HEK293 (cell line): Measurements from ENCODE around the gene TET1.

Source experiments
- AEBP2 ChIP-seq: fragments of 450-650 bp; formaldehyde crosslinking; IDR thresholded peaks from 2 replicates; pipeline ENCODE4 v1.5.1; 2016; ENCODE audit warnings: missing biosample characterization, missing genetic modification characterization, borderline replicate concordance
- BCL6B ChIP-seq: fragments of 450-650 bp; formaldehyde crosslinking; IDR thresholded peaks from 2 replicates; pipeline ENCODE4 v1.5.1; 2017; ENCODE audit warnings: missing biosample characterization, missing genetic modification characterization
- FEZF1 ChIP-seq: fragments of 450-650 bp; formaldehyde crosslinking; IDR thresholded peaks from 2 replicates; pipeline ENCODE4 v1.5.1; 2016; ENCODE audit warnings: missing biosample characterization, missing genetic modification characterization
- GLI2 ChIP-seq: fragments of 450-650 bp; formaldehyde crosslinking; IDR thresholded peaks from 2 replicates; pipeline ENCODE4; 2017; ENCODE audit warnings: missing biosample characterization, missing genetic modification characterization, low read depth, borderline replicate concordance
- HOXC10 ChIP-seq: sonication (generic); formaldehyde crosslinking; IDR thresholded peaks from 2 replicates; pipeline ENCODE4 v1.8.1; 2023; ENCODE audit warnings: mild to moderate bottlenecking, missing genetic modification reagents
- KLF9 ChIP-seq: fragments of 450-650 bp; formaldehyde crosslinking; IDR thresholded peaks from 2 replicates; pipeline ENCODE4 v1.5.1; 2016; ENCODE audit warnings: missing biosample characterization, missing genetic modification characterization, low read depth
- MZF1 ChIP-seq: fragments of 450-650 bp; formaldehyde crosslinking; IDR thresholded peaks from 2 replicates; pipeline ENCODE4 v1.5.1; 2017; ENCODE audit warnings: missing biosample characterization, missing genetic modification characterization, borderline replicate concordance
- PRDM1 ChIP-seq: fragments of 450-650 bp; formaldehyde crosslinking; IDR thresholded peaks from 2 replicates; pipeline ENCODE4; 2016; ENCODE audit warnings: missing biosample characterization, missing genetic modification characterization
- PRDM4 ChIP-seq: fragments of 450-650 bp; formaldehyde crosslinking; IDR thresholded peaks from 2 replicates; pipeline ENCODE4 v1.5.1; 2017; ENCODE audit warnings: missing biosample characterization, missing genetic modification characterization
- PRDM6 ChIP-seq: fragments of 450-650 bp; formaldehyde crosslinking; IDR thresholded peaks from 2 replicates; pipeline ENCODE4 v1.5.1; 2017; ENCODE audit warnings: missing biosample characterization, missing genetic modification characterization
- YY1 ChIP-seq: fragments of 450-650 bp; formaldehyde crosslinking; IDR thresholded peaks from 2 replicates; pipeline ENCODE4 v1.5.1; 2018; ENCODE audit warnings: missing biosample characterization, missing genetic modification characterization
- ZBTB44 ChIP-seq: fragments of 450-650 bp; IDR thresholded peaks from 2 replicates; pipeline ENCODE4 v1.5.1; 2018; ENCODE audit warnings: missing biosample characterization, mild to moderate bottlenecking, missing genetic modification characterization
- ZBTB8A ChIP-seq: fragments of 450-650 bp; formaldehyde crosslinking; IDR thresholded peaks from 2 replicates; pipeline ENCODE4 v1.5.1; 2016; ENCODE audit warnings: missing biosample characterization, missing genetic modification characterization
- ZFP69B ChIP-seq: fragments of 450-650 bp; formaldehyde crosslinking; IDR thresholded peaks from 2 replicates; pipeline ENCODE4 v1.5.1; 2016; ENCODE audit warnings: missing biosample characterization, missing genetic modification characterization
- ZNF132 ChIP-seq: fragments of 450-650 bp; formaldehyde crosslinking; IDR thresholded peaks from 2 replicates; pipeline ENCODE4 v1.5.1; 2017; ENCODE audit warnings: missing biosample characterization, missing genetic modification characterization, borderline replicate concordance
- ZNF140 ChIP-seq: fragments of 450-650 bp; formaldehyde crosslinking; IDR thresholded peaks from 2 replicates; pipeline ENCODE4 v1.5.1; 2016; ENCODE audit warnings: missing biosample characterization, missing genetic modification characterization
- ZNF202 ChIP-seq: fragments of 450-650 bp; formaldehyde crosslinking; IDR thresholded peaks from 2 replicates; pipeline ENCODE4 v1.5.1; 2016; ENCODE audit warnings: missing biosample characterization, missing genetic modification characterization, borderline replicate concordance
- ZNF223 ChIP-seq: fragments of 450-650 bp; formaldehyde crosslinking; IDR thresholded peaks from 2 replicates; pipeline ENCODE4 v1.5.1; 2016; ENCODE audit warnings: missing biosample characterization, missing genetic modification characterization
- ZNF248 ChIP-seq: fragments of 450-650 bp; formaldehyde crosslinking; IDR thresholded peaks from 2 replicates; pipeline ENCODE4 v1.5.1; 2017; ENCODE audit warnings: missing biosample characterization, missing genetic modification characterization
- ZNF324 ChIP-seq: fragments of 450-650 bp; formaldehyde crosslinking; IDR thresholded peaks from 2 replicates; pipeline ENCODE4 v1.5.1; 2016; ENCODE audit warnings: missing biosample characterization, missing genetic modification characterization
- ZNF398 ChIP-seq: fragments of 450-650 bp; formaldehyde crosslinking; IDR thresholded peaks from 2 replicates; pipeline ENCODE4 v1.5.1; 2017; ENCODE audit warnings: missing biosample characterization, missing genetic modification characterization
- ZNF529 ChIP-seq: fragments of 450-650 bp; formaldehyde crosslinking; IDR thresholded peaks from 2 replicates; pipeline ENCODE4 v1.5.1; 2017; ENCODE audit warnings: missing genetic modification characterization, missing biosample characterization; ENCODE audit not compliant: insufficient replicate concordance
- ZNF571 ChIP-seq: fragments of 450-650 bp; formaldehyde crosslinking; IDR thresholded peaks from 2 replicates; pipeline ENCODE4 v1.5.0; 2017; ENCODE audit warnings: missing biosample characterization, missing genetic modification characterization
- ZNF600 ChIP-seq: fragments of 450-650 bp; formaldehyde crosslinking; IDR thresholded peaks from 2 replicates; pipeline ENCODE4 v1.5.1; 2016; ENCODE audit warnings: missing biosample characterization, missing genetic modification characterization
- ZNF610 ChIP-seq: fragments of 450-650 bp; formaldehyde crosslinking; IDR thresholded peaks from 2 replicates; pipeline ENCODE4 v1.5.1; 2016; ENCODE audit warnings: missing biosample characterization, missing genetic modification characterization, borderline replicate concordance
- ZNF792 ChIP-seq: fragments of 450-650 bp; formaldehyde crosslinking; IDR thresholded peaks from 2 replicates; pipeline ENCODE4 v1.5.1; 2016; ENCODE audit warnings: missing biosample characterization, missing genetic modification characterization
- ZNF830 ChIP-seq: fragments of 450-650 bp; IDR thresholded peaks from 2 replicates; pipeline ENCODE4 v1.5.0; 2018; ENCODE audit warnings: missing biosample characterization, missing genetic modification characterization, low read depth, mild to moderate bottlenecking, moderate library complexity
- ZSCAN16 ChIP-seq: fragments of 450-650 bp; formaldehyde crosslinking; IDR thresholded peaks from 2 replicates; pipeline ENCODE4 v1.5.1; 2016; ENCODE audit warnings: missing biosample characterization, missing genetic modification characterization
- ZSCAN30 ChIP-seq: fragments of 450-650 bp; IDR thresholded peaks from 2 replicates; pipeline ENCODE4 v1.5.1; 2018; ENCODE audit warnings: missing biosample characterization, mild to moderate bottlenecking, missing genetic modification characterization, moderate library complexity

TET1 gene

GRCh38 chr10:68562661-68563570 is 2.8 kb downstream of the TET1 start (continued):
- TF ChIP-seq MZF1, result no peak
- TF ChIP-seq ZNF140 (tag by site-specific recombination), result no peak
- no peak for TF ChIP-seq ZFP69B (tag by site-specific recombination)
- TF ChIP-seq PRDM1 (tag by site-specific recombination), result peak; percentile 94
- TF ChIP-seq ZNF610 (tag by site-specific recombination), result 0 out of 2 replicates have a peak, but pooled peaks have one; percentile 29
- peak; percentile 73 for TF ChIP-seq ZNF398 (tag by site-specific recombination)
- no peak for TF ChIP-seq ZNF248 (tag by site-specific recombination)
- no peak for TF ChIP-seq ZNF830 (tag by site-specific recombination)
- TF ChIP-seq ZSCAN16 (tag by site-specific recombination), result no peak
- TF ChIP-seq ZBTB8A (tag by site-specific recombination), result no peak
- TF ChIP-seq BCL6B (tag by site-specific recombination), result peak; percentile 91
- no peak for TF ChIP-seq KLF9 (tag by site-specific recombination)
- no peak for TF ChIP-seq AEBP2 (tag by site-specific recombination)
- TF ChIP-seq FEZF1, result peak; percentile 86
- TF ChIP-seq ZNF202 (tag by site-specific recombination), result no peak
- TF ChIP-seq PRDM4 (tag by site-specific recombination), result no peak
- TF ChIP-seq ZSCAN30, result 0 out of 2 replicates have a peak, but pooled peaks have one; percentile 29
- TF ChIP-seq HOXC10 (CRISPR knock-in tag), result no peak
- peak; percentile 67 for TF ChIP-seq ZNF600 (tag by site-specific recombination)
- no peak for TF ChIP-seq GLI2 (tag by site-specific recombination)
- TF ChIP-seq ZNF571 (tag by site-specific recombination), result no peak
- no peak for TF ChIP-seq ZBTB44
- no peak for TF ChIP-seq ZNF324 (tag by site-specific recombination)
- TF ChIP-seq ZNF792 (tag by site-specific recombination), result no peak
- no peak for TF ChIP-seq ZNF132
- TF ChIP-seq PRDM6, result no peak
- TF ChIP-seq ZNF223 (tag by site-specific recombination), result no peak
- no peak; the same call in 1 of the 2 replicates for TF ChIP-seq YY1 (tag by site-specific recombination)
- TF ChIP-seq ZNF529, result no peak
